H1 (cell line): ENCODE measurements around the gene CASP3. TPM values are rescaled to one million over a fixed set of nuclear protein-coding genes. Genes with fewer than 3 reads are reported as not detected.

Experiments used
- ASH2L ChIP-seq: fragments of 200-600, 300-600 bp; sonication (generic); IDR thresholded peaks from one replicate; pipeline ENCODE4 v1.7.1; 2017; ENCODE audit warnings: low read length
- BCL11A ChIP-seq, 2 experiments: IDR thresholded peaks; one replicate each; pipeline ENCODE4 v1.6.1; 2011; ENCODE audit warnings: low read depth in 2 of 2, low read length in 2 of 2, mild to moderate bottlenecking in 2 of 2
- JUND ChIP-seq: IDR thresholded peaks from 2 replicates; pipeline ENCODE4 v1.6.1; 2011; ENCODE audit warnings: mild to moderate bottlenecking, improper control_type of control experiment, low read length
- POU5F1 ChIP-seq: IDR thresholded peaks from 2 replicates; pipeline ENCODE4 v1.6.1; 2011; ENCODE audit warnings: low read depth, mild to moderate bottlenecking, low read length, moderate library complexity
- RAD21 ChIP-seq, 2 experiments: IDR thresholded peaks in 1 of 2; conservative IDR thresholded peaks in 1 of 2; 2 replicates each; pipeline ENCODE4 v1.6.1; 2011; ENCODE audit warnings: low read depth in 2 of 2, low read length in 2 of 2, improper control_type of control experiment in 1 of 2, inconsistent platforms in 1 of 2, mild to moderate bottlenecking in 1 of 2, moderate library complexity in 1 of 2
- SP1 ChIP-seq: IDR thresholded peaks from 2 replicates; pipeline ENCODE4 v1.6.1; 2011; ENCODE audit warnings: low read depth, low read length
- TCF12 ChIP-seq: IDR thresholded peaks from 2 replicates; pipeline ENCODE4 v1.6.1; 2011; ENCODE audit warnings: low read depth, mild to moderate bottlenecking, low read length
- polyA plus RNA-seq, 7 experiments: library from polyadenylated mRNA; depleted of rRNA in 3 of 7; stranded (reverse) in 5 of 7; unstranded in 2 of 7; fragments of >200 nt in 5 of 7; fragments of 200-250 nt in 2 of 7; gene quantifications; 1 replicate in 5 of 7; 2 replicates in 1 of 7; 4 replicates in 1 of 7; pipeline versions ENCODE4 v1.2.1 to v1.2.3, GENCODE V29; 2011 to 2013; ENCODE audit warnings: missing spikeins in 2 of 7, mixed read lengths in 2 of 7
- total RNA-seq: library from RNA; stranded (reverse); fragmentation: NEBNext Ultra II Directional; extraction: Animal tissue kit (Norgen Biotek cat#: 25700); gene quantifications from 2 replicates; pipeline ENCODE4 v1.2.1, GENCODE V29; 2021

Gene CASP3
- total and polyA plus RNA-seq, 2 of the 8 experiments (the other 6 are each of a cell fraction or from before 2014, with no cell fraction given) = 27.8 to 82.5 TPM

DNA sequence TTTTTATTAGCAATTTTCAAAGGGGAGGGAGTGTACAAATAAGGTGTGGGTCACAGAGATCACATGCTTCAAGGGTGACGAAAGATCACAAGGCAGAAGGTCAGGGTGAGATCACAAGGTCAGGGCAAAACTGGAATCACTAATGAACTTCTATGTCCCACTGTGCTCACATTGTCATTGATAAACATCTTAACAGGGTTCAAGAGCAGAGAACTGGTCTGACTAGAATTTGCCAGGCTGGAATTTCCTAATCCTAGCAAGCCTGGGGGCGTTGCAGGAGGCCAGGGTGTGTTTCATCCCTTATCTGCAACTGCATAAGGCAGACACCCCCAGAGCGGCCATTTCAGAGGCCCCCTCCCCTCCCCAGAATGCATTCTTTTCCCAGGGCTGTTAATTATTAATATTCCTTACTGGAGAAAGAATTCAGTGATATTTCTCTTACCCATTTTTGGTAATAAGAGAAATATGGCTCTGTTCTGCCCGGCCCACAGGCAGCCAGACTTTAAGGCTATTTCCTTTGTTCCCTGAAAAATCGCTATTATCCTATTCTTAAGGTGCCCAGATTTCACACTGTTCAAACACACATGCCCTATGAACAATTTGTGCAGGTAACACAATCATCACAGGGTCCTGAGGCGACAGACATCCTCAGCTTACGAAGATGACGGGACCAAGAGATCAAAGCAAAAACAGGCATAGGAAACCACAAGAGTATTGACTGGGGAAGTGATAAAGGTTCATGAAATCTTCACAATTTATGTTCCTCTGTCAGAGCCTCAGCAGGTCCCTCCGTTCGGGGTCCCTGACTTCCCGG is 23.3 kb downstream of the CASP3 start (continued):
- TF ChIP-seq BCL11A (IDR thresholded peaks at IDR 0.05; ENCODE audit: low read depth in 2 of 2, low read length in 2 of 2) (peak; percentile 81 to 92), TCF12 (peak; percentile 71; the same call in 1 of the 2 replicates), POU5F1 (peak; percentile 74; the same call in 1 of the 2 replicates), SP1 (peak; percentile 91), RAD21 (IDR thresholded peaks at IDR 0.05 in 1 of 2, conservative IDR thresholded peaks at IDR 0.05 in 1 of 2; ENCODE audit: low read depth in 2 of 2, low read length in 2 of 2) (0 out of 4 replicates have a peak, but pooled peaks of 1 of the 2 experiments have one; percentile 8), ASH2L (peak; percentile 42), JUND (peak; percentile 49; the same call in 1 of the 2 replicates)
